Panc1 (cell line): Measurements from ENCODE around the gene ZFP57.

Experiments
- POLR2AphosphoS5 ChIP-seq: IDR thresholded peaks from 2 replicates; pipeline ENCODE4 v1.6.1; 2012; ENCODE audit warnings: mild to moderate bottlenecking, low read depth, low read length, moderate library complexity
- REST ChIP-seq, 2 experiments: IDR thresholded peaks; 2 replicates each; pipeline ENCODE4 v1.6.1; 2011 to 2012; ENCODE audit warnings: low read depth in 2 of 2, control low read depth in 1 of 2, low read length in 1 of 2, mild to moderate bottlenecking in 1 of 2, moderate library complexity in 1 of 2; ENCODE audit not compliant: insufficient read depth in 1 of 2
- TF ChIP-seq, protein P1 (sequence below): fragments of 450-650 bp; IDR thresholded peaks from 2 replicates; pipeline ENCODE4 v1.5.1; 2017; ENCODE audit warnings: mild to moderate bottlenecking

GRCh38 chr6:29726571-29727194, 45.7 kb upstream of the ZFP57 start:
- TF ChIP-seq, protein P1, sequence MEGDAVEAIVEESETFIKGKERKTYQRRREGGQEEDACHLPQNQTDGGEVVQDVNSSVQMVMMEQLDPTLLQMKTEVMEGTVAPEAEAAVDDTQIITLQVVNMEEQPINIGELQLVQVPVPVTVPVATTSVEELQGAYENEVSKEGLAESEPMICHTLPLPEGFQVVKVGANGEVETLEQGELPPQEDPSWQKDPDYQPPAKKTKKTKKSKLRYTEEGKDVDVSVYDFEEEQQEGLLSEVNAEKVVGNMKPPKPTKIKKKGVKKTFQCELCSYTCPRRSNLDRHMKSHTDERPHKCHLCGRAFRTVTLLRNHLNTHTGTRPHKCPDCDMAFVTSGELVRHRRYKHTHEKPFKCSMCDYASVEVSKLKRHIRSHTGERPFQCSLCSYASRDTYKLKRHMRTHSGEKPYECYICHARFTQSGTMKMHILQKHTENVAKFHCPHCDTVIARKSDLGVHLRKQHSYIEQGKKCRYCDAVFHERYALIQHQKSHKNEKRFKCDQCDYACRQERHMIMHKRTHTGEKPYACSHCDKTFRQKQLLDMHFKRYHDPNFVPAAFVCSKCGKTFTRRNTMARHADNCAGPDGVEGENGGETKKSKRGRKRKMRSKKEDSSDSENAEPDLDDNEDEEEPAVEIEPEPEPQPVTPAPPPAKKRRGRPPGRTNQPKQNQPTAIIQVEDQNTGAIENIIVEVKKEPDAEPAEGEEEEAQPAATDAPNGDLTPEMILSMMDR: no peak
- TF ChIP-seq REST (IDR thresholded peaks at IDR 0.05; ENCODE audit: insufficient read depth in 1 of 2, low read depth in 2 of 2, low read length in 1 of 2) (no peak), POLR2AphosphoS5 (no peak)
